ENCODE data around the gene TMEM95.
"Not testable (repeated sequence)": the region's sequence is repeated elsewhere in the genome, so short reads cannot be mapped to it uniquely, and the experiment has no call there.

TMEM95 gene

DNA sequence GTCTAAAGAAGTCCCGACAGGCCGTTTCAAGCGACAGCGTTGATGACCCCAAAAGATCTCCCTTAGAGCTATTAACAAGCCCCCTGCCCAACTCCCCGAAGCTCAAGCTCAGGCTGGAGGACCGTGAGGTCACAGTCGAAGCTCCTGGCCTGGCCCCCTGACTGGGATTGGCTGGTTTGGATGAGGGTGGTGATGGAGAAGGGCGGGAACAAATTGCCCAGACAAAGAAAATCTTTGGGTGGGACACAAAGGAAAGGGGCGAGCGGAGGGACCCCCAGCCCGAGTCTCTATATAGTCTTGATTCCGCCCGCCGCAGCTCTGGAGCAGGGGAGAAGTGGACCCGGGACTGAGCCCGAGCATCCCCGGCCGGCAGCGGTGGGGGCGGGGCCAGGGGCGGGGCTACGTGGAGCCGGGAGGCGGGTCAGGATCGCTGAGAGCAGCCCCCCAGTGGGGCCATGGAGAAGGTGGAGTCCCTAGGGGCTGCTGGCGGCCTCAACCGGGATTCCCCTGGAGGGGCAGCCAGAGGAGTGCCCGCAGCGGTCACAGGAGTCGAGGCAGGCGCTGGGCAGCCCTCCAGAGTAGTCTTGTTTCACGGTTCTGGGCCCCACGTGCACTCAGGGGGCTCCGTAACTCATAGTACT lies 24.8 kb upstream of the TMEM95 start:
- peak overlapping the region; percentile 85 for H3K4me2 ChIP-seq
- no peaks in the 10 kb centered on the region for H3K9me3 ChIP-seq
- peak overlapping the region; percentile 88 for H3K9ac ChIP-seq
- H3K36me3 ChIP-seq: peaks cover 20% of the 10 kb centered on the region
- TF ChIP-seq Cebpa-rat (IDR thresholded peaks at IDR 0.05): no peak
- H3K4me1 ChIP-seq: peaks cover 60% of the 10 kb centered on the region
- H3K27ac ChIP-seq: peak overlapping the region; percentile 65
- H3K27me3 ChIP-seq: no peaks in the 10 kb centered on the region
- H4K20me1 ChIP-seq: no peaks in the 10 kb centered on the region
- H3K4me3 ChIP-seq: peak overlapping the region; percentile 85

DNA sequence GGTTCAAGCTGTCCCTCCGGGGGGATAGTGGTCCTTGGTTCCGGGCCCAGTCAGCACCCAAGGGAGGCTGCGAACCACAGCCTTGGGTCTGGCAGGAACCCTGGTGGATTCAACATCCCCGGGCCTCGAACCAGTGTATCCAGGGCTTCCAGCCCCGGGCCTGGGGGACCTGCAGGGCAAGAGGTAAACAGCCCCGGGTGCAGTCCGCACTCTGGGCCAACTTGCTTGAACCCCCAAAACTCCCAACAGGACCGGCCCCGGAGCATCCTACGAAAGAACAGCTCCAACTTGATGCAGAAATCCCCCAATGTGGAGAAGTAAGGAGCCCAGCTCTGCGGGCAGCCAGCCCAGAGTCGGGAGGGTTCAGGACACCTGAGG lies 24.3 kb upstream of the TMEM95 start:
- peak overlapping the region; percentile 85 for H3K4me2 ChIP-seq
- peak overlapping the region; percentile 85 for H3K4me3 ChIP-seq
- peak overlapping the region; percentile 65 for H3K27ac ChIP-seq
- TF ChIP-seq Cebpa-rat (IDR thresholded peaks at IDR 0.05): no peak
- H3K4me1 ChIP-seq: peaks cover 65% of the 10 kb centered on the region
- peaks cover 14% of the 10 kb centered on the region for H3K36me3 ChIP-seq
- no peaks in the 10 kb centered on the region for H4K20me1 ChIP-seq
- no peaks in the 10 kb centered on the region for H3K9me3 ChIP-seq
- no peaks in the 10 kb centered on the region for H3K27me3 ChIP-seq
- H3K9ac ChIP-seq: peak overlapping the region; percentile 88

DNA sequence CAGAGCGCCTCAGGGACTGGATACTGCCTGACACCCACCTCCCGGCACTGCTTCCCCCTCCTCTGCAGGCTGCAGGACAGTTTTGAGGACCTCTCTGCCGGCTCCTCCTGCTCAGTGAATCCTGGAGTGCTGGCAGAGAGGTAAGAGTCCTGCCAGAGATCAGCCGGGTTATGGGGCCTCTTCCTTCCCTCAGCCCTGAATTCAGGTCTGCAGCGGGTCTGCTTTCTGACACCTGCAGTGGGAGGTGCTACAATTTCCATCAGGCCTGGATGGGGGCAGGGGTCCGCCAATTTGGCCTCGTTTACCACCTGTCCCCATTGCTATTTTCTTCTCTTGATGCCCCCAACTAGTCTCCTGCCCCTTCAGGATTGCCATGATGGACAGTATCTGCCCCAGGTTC lies 22.8 kb upstream of the TMEM95 start:
- no peak for TF ChIP-seq Cebpa-rat (IDR thresholded peaks at IDR 0.05)
- no peaks in the 10 kb centered on the region for H4K20me1 ChIP-seq
- H3K9me3 ChIP-seq: no peaks in the 10 kb centered on the region
- H3K27me3 ChIP-seq: no peaks in the 10 kb centered on the region
- H3K27ac ChIP-seq: peak overlapping the region; percentile 45; the same call in 1 of the 2 replicates
- no peaks in the 10 kb centered on the region for H3K36me3 ChIP-seq
- no peak overlapping the region for H3K4me3 ChIP-seq
- peaks cover 80% of the 10 kb centered on the region for H3K4me1 ChIP-seq
- 0 out of 2 replicates have a peak overlapping the region, but pooled peaks have one; percentile 45 for H3K9ac ChIP-seq
- H3K4me2 ChIP-seq: peak overlapping the region; percentile 60

DNA sequence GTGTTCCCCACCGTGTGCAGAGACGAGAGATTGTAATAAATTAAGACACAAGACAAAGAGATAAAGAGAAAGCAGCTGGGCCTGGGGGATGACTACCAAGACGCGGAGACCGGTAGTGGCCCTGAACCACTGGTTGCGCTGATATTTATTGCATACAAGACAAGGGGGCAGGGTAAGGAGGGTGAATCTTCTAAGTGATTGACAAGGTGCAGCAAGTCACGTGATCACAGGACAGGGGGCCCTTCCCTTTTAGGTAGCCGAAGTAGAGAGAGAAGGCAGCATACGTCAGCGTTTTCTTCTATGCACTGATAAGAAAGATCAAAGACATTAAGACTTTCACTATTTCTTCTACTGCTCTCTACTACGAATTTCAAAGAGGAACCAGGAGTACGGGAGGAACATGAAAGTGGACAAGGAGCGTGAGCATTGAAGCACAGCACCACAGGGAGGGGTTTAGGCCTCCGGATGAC lies 22.3 kb upstream of the TMEM95 start:
- Histone ChIP-seq H3K4me2 (peak overlapping the region; percentile 60), H3K4me1 (peaks cover 83% of the 10 kb centered on the region), H3K9ac (0 out of 2 replicates have a peak overlapping the region, but pooled peaks have one; percentile 45), H3K27ac (peak overlapping the region; percentile 45; the same call in 1 of the 2 replicates)
- not testable (repeated sequence) for H4K20me1 ChIP-seq, H3K4me3 ChIP-seq, H3K27me3 ChIP-seq, H3K9me3 ChIP-seq, H3K36me3 ChIP-seq

DNA sequence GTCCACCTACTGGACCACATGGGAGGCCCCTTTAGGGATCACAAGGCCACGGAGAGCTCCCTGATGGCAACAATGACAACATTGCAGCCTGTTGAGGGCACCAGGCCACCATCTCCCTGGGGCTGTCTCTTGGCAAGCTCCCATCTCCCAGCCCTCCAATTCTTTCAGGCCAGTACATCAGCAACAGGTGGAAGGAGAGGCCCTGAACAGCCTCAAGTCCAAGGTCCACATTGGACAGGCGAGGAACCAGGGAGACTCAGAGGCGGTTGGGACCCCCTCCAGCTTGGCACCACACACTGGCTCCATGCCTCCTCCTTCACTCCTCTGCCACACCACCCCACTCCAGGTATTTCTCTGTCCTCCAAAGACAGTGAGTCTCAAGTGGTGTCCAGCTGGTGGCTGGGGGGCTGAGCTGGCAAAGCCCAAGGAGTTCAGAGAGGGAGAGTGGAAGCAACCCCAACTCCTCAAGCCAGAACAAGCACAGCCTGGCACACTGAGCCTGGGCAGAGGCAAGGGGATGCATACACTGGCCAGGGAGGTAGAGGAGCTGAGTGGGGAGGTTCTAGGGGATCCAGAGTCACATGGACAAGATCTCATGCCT lies 19.9 kb upstream of the TMEM95 start:
- Histone ChIP-seq H3K4me3 (no peak overlapping the region; the same call in 1 of the 2 replicates), H3K4me1 (peaks cover 96% of the 10 kb centered on the region), H3K4me2 (peak overlapping the region; percentile 98), H4K20me1 (no peaks in the 10 kb centered on the region), H3K9ac (peak overlapping the region; percentile 75; the same call in 1 of the 2 replicates), H3K27me3 (no peaks in the 10 kb centered on the region), H3K36me3 (peaks cover 11% of the 10 kb centered on the region; the same call in 1 of the 2 replicates), H3K9me3 (no peaks in the 10 kb centered on the region), H3K27ac (peak overlapping the region; percentile 85)
- no peak for TF ChIP-seq Cebpa-rat (IDR thresholded peaks at IDR 0.05)

DNA sequence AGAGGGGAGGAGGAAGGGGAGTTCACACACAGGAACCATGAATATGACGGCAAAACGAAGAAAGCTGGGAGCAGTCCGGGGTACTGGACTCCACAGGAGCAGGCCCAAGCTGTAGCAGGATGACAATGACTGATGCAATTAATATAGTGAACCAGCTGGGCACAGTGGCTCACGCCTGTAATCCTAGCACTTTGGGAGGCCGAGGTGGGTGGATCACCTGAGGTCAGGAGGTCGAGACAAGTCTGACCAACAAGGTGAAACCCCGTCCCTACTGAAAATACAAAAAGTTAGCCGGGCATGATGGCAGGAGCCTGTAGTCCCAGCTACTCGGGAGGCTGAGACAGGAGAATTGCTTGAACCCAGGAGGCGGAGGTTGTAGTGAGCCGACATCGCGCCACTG lies 19.2 kb upstream of the TMEM95 start:
- H3K9me3 ChIP-seq, H3K27me3 ChIP-seq, H4K20me1 ChIP-seq: not testable (repeated sequence)
- Histone ChIP-seq H3K27ac (peak overlapping the region; percentile 85), H3K9ac (peak overlapping the region; percentile 75; the same call in 1 of the 2 replicates), H3K4me1 (peaks cover 91% of the 10 kb centered on the region), H3K4me3 (peak overlapping the region; percentile 68), H3K4me2 (peak overlapping the region; percentile 98), H3K36me3 (peaks cover 13% of the 10 kb centered on the region; the same call in 1 of the 2 replicates)

DNA sequence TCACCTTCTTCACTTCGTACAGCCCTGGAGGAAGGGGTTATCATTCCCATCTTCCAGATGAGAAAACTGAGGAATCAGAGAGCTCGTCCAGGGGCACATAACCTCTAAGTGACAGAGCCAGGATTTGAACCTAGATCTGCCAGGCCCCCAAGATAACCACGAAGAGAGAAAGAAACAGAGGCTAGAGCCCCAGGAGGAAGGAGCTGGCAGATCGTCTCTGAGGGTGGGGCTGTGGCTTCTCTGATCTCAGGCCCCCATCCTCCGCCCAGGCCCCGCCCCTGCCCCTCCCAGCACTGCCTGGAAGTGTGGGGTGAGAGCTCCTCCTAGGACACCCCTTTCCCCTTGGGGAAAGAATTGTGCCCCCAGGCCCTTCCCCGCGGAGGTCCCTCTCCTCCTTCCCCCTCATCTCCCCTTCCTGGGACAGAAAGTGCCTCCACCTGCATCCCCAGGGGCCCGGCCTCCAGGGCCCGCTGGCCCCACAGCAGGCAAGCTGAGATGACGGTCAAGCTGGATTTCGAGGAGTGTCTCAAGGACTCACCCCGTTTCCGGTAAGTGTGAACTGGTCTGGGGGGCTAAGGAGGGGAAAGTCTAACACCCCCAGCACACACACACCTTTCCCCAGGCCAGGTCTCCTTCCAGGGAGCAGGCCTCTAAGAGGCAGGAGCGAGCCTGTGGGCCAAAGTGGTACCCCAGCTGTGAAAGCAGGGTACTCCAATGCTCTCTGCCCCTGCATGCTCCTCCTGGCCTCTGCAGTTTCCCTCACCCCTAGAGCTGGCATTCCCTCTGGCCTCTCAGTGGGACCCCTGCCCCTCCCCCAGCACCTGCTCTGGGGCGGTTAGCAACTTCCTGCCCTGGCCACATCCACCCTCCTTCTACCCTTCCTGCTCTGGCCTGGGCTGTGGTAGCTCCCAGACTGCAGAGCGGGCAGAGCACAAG lies 18.4 kb upstream of the TMEM95 start, which contains the start of gene ACAP1:
TSS of gene ACAP1 (plus strand) at position 290 of the 936 bp plus-strand sequence. CDS start at position 496, 206 bp downstream.
- Histone ChIP-seq H3K9me3 (no peaks in the 10 kb centered on the region), H3K4me3 (peak within 1 kb of the TSS; percentile 68), H3K4me2 (peak within 1 kb of the TSS; percentile 98), H3K27me3 (no peaks in the 10 kb centered on the region), H3K27ac (peak within 1 kb of the TSS; percentile 85), H3K4me1 (peaks cover 84% of the 10 kb centered on the region), H3K9ac (peak within 1 kb of the TSS; percentile 75), H3K36me3 (peaks cover 21% of the 10 kb centered on the region), H4K20me1 (no peaks in the 10 kb centered on the region)
- no peak for TF ChIP-seq Cebpa-rat (IDR thresholded peaks at IDR 0.05)

DNA sequence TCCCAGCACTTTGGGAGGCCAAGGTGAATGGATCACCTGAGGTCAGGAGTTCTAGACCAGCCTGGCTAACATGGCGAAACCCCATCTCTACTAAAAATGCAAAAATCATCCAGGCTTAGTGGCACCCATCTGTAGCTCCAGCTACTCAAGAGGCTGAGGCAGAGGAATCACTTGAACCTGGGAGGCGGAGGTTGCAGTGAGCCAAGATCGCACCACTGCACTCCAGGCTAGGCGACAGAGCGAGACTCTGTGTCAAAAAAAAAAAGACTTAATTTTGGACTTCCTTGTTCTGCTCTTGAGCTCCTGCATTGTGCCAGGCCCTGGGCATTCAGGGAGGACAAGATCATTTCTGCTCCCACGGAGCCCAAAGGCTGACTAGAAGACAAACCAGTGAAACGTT lies 17.4 kb upstream of the TMEM95 start:
- Histone ChIP-seq H3K4me1 (peaks cover 73% of the 10 kb centered on the region), H3K9ac (peak overlapping the region; percentile 75; the same call in 1 of the 2 replicates), H3K4me2 (peak overlapping the region; percentile 98), H3K36me3 (peaks cover 32% of the 10 kb centered on the region), H3K4me3 (peak overlapping the region; percentile 68), H3K27ac (peak overlapping the region; percentile 85)
- H3K9me3 ChIP-seq, H4K20me1 ChIP-seq, H3K27me3 ChIP-seq: not testable (repeated sequence)

DNA sequence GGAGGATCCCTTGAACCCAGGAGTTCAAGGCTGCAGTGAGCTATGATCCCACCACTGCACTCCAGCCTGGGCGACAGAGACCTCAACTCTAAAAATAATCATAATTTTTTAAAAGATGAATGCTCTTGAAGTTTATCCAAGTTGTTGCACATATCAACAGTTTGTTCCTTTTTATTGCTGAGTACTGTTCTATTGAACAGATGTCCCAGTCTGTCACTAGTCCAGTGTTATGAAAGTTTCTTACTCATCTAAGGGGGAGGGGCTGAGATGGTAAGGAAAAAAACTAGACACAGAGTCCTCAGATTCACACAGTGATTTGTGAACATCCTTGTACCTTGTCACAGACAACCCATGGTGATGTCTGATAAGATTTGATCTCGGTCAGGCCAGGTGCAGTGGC lies 14.8 kb upstream of the TMEM95 start:
- H3K27ac ChIP-seq: no peak overlapping the region
- no peaks in the 10 kb centered on the region for H3K9me3 ChIP-seq
- no peaks in the 10 kb centered on the region for H3K27me3 ChIP-seq
- H3K4me3 ChIP-seq: no peak overlapping the region
- no peak for TF ChIP-seq Cebpa-rat (IDR thresholded peaks at IDR 0.05)
- no peak overlapping the region for H3K4me2 ChIP-seq
- H3K36me3 ChIP-seq: peaks cover 50% of the 10 kb centered on the region
- no peak overlapping the region; the same call in 1 of the 2 replicates for H3K9ac ChIP-seq
- peaks cover 49% of the 10 kb centered on the region for H3K4me1 ChIP-seq
- no peaks in the 10 kb centered on the region for H4K20me1 ChIP-seq

All from BLaER1 (cell line).